Activated T-helper 2 cell treated with anti-CD3 and anti-CD28 coated beads, Interferon-gamma antibody, Interleukin-2, Interleukin-4, amounts not matched to agents 10 μg/mL and 5 μg/mL and 100 μg/mL, durations not matched to agents 14 hours and 24 hours and 36 hours (primary cell): ENCODE results near the gene ANKRD24. TPM values are rescaled to one million over a fixed set of nuclear protein-coding genes. Genes with fewer than 3 reads are reported as not detected.
"Not testable (repeated sequence)": the region's sequence is repeated elsewhere in the genome, so short reads cannot be mapped to it uniquely, and the experiment has no call there.

Source experiments
- DNase-seq: peaks from one replicate; pipeline ENCODE4 v3.0.0; 2021; ENCODE audit warnings: low spot score
- H3K27ac Mint-ChIP-seq: one replicate; pipeline ENCODE4 v1.8.0; 2021; ENCODE audit warnings: mixed read lengths
- H3K27me3 Mint-ChIP-seq: one replicate; pipeline ENCODE4 v1.8.0; 2021; ENCODE audit warnings: low read depth, mixed read lengths
- H3K36me3 Mint-ChIP-seq: one replicate; pipeline ENCODE4 v1.8.0; 2021; ENCODE audit warnings: low read depth, mixed read lengths
- H3K4me1 Mint-ChIP-seq: one replicate; pipeline ENCODE4 v1.8.0; 2021; ENCODE audit warnings: low read depth, mixed read lengths
- H3K4me3 Mint-ChIP-seq: one replicate; pipeline ENCODE4 v1.8.0; 2021; ENCODE audit warnings: low read depth, mild to moderate bottlenecking, moderate library complexity, mixed read lengths
- H3K9me3 Mint-ChIP-seq: one replicate; pipeline ENCODE4 v1.8.0; 2021; ENCODE audit warnings: mixed read lengths
- intact Hi-C: fragments of 100-400 bp; cut with micrococcal nuclease; formaldehyde crosslinking; loops from one replicate; pipeline ENCODE4 v1.15.1; 2023
- total RNA-seq: library from RNA; stranded (reverse); gene quantifications from 2 replicates; pipeline ENCODE4 v1.2.3, GENCODE V29; 2022

The ANKRD24 gene
- 0.30 and 0.50 TPM in 2 replicates for total RNA-seq

- DNase-seq, result peak; percentile 96
- peak within 1 kb of the TSS; percentile 99 for H3K4me3 Mint-ChIP-seq
- no peaks in the 10 kb centered on the region for H3K9me3 Mint-ChIP-seq
- peaks cover 14% of the 10 kb centered on the region for H3K4me1 Mint-ChIP-seq
- peak within 1 kb of the TSS; percentile 92 for H3K27ac Mint-ChIP-seq
- H3K27me3 Mint-ChIP-seq, result no peaks in the 10 kb centered on the region
- H3K36me3 Mint-ChIP-seq, result peaks cover 24% of the 10 kb centered on the region
- intact Hi-C loops, result loop anchor here (1.0 to 10.0 kb wide), 3 partner anchors 175 to 417 kb away; partner anchors contain the start of genes APBA3, EEF2, MRPL54 and PIAS4
Observed at GRCh38 chr19:4182084-4182810, at the start of gene ANKRD24, which contains the start of gene SIRT6. TSS of gene ANKRD24 (plus strand) at chr19:4182689. CDS start at chr19:4186426, 3,737 bp downstream. TSS of gene SIRT6 (minus strand) at chr19:4182563. CDS start at chr19:4182539, 24 bp downstream.

DNA sequence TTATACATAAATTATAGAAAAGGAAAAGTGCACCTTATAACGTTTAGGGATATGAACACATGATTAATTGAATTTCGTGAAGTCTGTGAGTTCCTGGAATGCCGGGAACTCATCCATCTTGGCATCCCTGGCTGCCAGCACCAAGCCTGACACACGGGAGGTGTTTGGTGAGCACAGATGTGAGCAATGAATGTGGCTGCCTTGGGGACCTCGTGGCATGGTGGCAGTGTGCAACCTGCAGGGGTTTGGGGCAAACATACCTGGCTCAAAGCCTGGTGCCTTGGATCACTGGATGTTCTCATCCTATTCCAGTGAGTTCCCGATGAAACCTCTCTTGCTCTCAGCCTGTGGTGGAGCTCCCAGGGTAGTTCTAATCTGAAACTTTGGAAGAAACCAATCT, 48.1 kb upstream of the ANKRD24 start:
- Mint-ChIP-seq H3K27ac (no peak overlapping the region), H3K4me3 (no peak overlapping the region), H3K4me1 (peaks cover 9% of the 10 kb centered on the region), H3K27me3 (peaks cover 8% of the 10 kb centered on the region), H3K36me3 (no peaks in the 10 kb centered on the region), H3K9me3 (no peaks in the 10 kb centered on the region)
- no peak for DNase-seq
- intact Hi-C loops, result no loop called here

DNA sequence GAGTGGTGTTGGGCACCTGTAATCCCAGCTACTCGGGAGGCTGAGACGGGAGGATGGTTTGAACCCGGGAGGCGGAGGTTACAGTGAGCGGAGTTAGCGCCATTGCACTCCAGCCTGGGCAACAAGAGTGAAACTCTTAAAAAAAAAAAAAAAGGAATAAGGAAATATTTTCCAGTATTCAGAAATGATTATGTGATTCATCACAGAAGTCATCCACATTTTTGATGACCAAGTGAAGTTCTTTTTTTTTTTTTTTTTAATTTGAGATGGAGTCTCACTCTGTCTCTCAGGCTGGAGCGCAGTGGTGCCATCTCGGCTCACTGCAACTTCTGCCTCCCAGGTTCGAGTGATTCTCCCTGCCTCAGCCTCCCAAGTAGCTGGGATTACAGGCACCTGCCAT, 47.1 kb upstream of the ANKRD24 start:
- DNase-seq, H3K4me3 Mint-ChIP-seq, H3K27me3 Mint-ChIP-seq, intact Hi-C loops, H3K36me3 Mint-ChIP-seq, H3K27ac Mint-ChIP-seq, H3K9me3 Mint-ChIP-seq: not testable (repeated sequence)
- H3K4me1 Mint-ChIP-seq, result peaks cover 14% of the 10 kb centered on the region

DNA sequence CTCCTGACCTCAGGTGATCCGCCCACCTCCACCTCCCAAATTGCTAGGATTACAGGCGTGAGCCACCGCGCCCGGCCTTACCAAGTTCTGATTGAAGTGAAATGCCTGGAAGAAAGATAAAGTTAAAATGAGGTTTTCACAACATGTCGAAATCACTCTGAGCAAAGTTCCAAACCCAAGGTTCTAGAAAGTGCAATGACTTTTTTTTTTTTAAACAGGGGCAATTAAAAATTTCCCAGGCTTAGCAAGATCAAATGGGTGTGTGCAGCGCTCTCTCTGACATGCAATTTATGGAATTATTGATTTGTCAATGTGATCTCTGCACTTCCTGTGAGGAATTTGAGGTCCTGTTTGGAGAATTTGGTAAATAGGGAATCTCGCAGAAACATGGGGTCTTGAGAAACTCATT, 45.8 kb upstream of the ANKRD24 start:
- DNase-seq, result no peak
- Mint-ChIP-seq H3K27ac (no peak overlapping the region), H3K4me1 (peaks cover 8% of the 10 kb centered on the region), H3K36me3 (no peaks in the 10 kb centered on the region), H3K27me3 (peaks cover 2% of the 10 kb centered on the region), H3K9me3 (no peaks in the 10 kb centered on the region), H3K4me3 (no peak overlapping the region)
- intact Hi-C loops, result no loop called here

DNA sequence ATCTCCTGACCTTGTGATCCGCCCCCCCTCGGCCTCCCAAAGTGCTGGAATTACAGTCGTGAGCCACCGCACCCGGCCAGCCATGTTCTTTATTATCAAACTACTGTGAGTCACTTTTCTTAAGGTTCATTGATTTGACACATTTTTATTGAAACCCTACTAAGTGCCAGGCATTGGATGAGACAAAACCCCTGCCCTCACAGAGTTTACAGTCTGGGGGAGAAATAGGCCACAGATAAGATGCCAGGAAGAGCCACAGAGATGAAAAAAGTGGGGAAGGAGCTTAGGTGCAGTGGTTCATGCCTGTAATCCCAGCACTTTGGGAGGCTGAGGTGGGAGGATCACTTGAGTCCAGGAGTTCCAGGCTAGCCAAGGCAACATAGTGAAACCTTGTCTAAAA, 44.0 kb upstream of the ANKRD24 start:
- Mint-ChIP-seq H3K9me3 (no peaks in the 10 kb centered on the region), H3K4me1 (peaks cover 8% of the 10 kb centered on the region), H3K27ac (no peak overlapping the region), H3K36me3 (no peaks in the 10 kb centered on the region), H3K4me3 (no peak overlapping the region), H3K27me3 (peaks cover 3% of the 10 kb centered on the region)
- intact Hi-C loops, result no loop called here
- no peak for DNase-seq

DNA sequence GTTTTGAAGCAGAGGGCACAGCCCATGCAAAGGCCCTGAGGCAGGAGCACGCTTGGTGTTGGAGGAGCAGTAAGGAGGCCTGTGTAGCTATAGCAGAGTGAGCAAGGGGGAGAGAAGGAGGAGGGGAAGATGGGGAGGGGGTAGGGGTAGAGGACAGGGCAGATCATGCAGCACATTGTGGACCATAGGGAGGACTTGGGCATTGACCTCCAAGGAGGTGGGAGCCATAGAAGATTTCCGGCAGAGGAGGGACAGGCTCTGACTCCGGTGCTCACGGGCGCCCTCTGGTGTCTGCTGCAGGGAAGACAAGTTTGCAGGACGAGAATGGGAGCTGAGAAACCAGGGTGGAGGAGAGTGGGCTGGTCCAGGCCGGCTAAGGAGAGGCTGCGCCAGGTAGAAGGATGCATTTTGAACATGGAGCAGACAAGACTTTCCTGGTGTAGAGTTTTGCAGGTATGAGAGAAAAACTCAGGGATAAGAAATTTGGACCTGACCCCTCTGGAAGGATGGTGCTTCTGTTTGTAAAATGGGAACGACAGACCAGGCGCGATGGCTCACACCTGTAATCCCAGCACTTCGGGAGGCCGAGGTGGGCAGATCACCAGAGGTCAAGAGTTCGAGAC, 42.8 kb upstream of the ANKRD24 start:
- Mint-ChIP-seq H3K27me3 (peaks cover 8% of the 10 kb centered on the region), H3K4me1 (peaks cover 8% of the 10 kb centered on the region), H3K27ac (no peak overlapping the region), H3K9me3 (no peaks in the 10 kb centered on the region), H3K4me3 (no peak overlapping the region), H3K36me3 (no peaks in the 10 kb centered on the region)
- DNase-seq, result peak; percentile 78
- intact Hi-C loops, result loop anchor here (1.0 kb wide), 1 partner anchor 65 kb away; no protein-coding TSS in a partner anchor

DNA sequence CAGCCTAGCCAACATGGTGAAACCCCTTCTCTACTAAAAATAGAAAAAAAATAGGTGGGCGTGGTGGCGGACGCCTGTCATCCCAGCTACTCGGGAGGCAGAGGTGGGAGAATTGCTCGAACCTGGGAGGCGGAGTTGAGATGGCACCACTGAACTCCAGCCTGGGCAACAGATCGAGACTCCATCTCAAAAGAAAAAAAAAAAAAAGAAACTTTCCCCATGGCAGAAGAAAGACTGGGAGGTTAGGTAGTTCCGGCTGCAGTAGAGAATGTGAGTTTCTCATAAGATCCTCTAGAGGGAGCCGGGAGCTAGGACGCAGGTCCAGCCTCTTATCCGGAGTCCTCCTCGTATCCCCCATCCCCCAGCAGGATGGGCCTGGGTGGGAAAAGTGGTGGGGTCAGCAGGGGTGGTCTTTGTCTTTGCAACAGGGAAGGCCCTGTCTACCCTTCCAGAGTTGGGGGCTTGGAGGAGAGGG, 42.2 kb upstream of the ANKRD24 start:
- H3K4me1 Mint-ChIP-seq, result peaks cover 8% of the 10 kb centered on the region
- no peak overlapping the region for H3K4me3 Mint-ChIP-seq
- no peak for DNase-seq
- H3K27me3 Mint-ChIP-seq, result peaks cover 8% of the 10 kb centered on the region
- no peaks in the 10 kb centered on the region for H3K36me3 Mint-ChIP-seq
- no peak overlapping the region for H3K27ac Mint-ChIP-seq
- intact Hi-C loops, result loop anchor here (1.0 kb wide), 1 partner anchor 64 kb away; no protein-coding TSS in a partner anchor
- no peaks in the 10 kb centered on the region for H3K9me3 Mint-ChIP-seq

DNA sequence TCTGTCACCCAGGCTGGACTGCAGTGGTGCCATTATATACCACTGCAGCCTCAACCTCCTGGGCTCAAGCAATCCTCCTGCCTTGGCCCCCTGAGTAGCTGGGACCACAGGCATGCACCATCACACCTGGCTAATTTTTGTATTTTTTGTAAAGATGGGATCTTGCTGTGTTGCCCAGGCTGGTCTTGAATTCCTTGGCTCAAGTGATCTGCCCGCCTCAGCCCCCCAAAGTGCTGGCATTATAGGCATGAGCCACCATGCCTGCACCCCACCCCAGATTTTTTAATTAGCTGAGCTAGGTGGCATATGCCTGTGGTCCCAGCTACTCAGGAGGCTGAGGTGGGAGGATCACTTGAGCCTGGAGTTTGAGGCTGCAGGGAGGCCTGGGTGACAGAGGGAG, 39.6 kb upstream of the ANKRD24 start:
- DNase-seq, intact Hi-C loops, H3K36me3 Mint-ChIP-seq, H3K27ac Mint-ChIP-seq, H3K27me3 Mint-ChIP-seq, H3K4me1 Mint-ChIP-seq, H3K4me3 Mint-ChIP-seq, H3K9me3 Mint-ChIP-seq: not testable (repeated sequence)

- DNase-seq, result no peak
- peaks cover 6% of the 10 kb centered on the region for H3K4me1 Mint-ChIP-seq
- no peaks in the 10 kb centered on the region for H3K36me3 Mint-ChIP-seq
- no peaks in the 10 kb centered on the region for H3K9me3 Mint-ChIP-seq
- H3K27ac Mint-ChIP-seq, result no peak overlapping the region
- H3K27me3 Mint-ChIP-seq, result peaks cover 8% of the 10 kb centered on the region
- intact Hi-C loops, result no loop called here
- H3K4me3 Mint-ChIP-seq, result no peak overlapping the region
Observed at GRCh38 chr19:4144666-4145249, 37.7 kb upstream of the ANKRD24 start.

DNA sequence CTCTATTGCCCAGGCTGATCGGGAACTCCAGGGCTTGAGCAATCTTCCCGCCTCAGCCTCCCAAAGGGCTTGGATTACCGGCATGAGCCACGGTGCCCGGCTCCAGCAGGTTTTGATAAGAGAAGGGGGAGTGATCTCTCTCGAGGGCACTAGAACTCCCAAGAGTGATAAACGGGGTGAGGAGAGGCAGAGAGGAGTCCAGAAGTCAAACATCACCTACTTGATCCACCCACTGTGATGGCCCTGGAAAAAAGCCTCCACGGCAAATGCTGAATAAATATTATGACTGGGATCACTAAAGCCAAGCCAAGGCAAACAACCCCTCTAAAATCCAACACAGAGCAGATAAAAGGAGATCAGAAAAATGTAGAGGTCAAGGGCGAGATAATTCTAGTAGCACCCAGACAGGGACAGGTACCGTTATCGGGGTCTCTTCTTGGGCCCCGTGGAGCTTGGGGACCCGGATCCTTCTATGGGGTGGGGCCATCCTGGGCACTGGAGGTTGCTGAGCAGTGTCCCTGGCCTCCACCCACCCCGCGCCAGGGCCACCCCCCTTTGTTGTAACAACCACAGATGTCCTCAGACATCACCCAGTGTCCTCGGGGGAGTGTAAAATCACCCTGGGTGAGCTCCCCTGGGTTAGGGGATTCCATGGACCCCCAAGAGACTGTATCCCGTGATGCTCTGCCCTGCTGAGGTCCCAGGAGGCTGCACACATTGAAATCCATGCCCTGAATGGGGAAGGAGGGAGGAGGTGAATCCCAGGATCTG, 32.8 kb upstream of the ANKRD24 start:
- H3K4me1 Mint-ChIP-seq, result peaks cover 12% of the 10 kb centered on the region
- intact Hi-C loops, result no loop called here
- no peak for DNase-seq

DNA sequence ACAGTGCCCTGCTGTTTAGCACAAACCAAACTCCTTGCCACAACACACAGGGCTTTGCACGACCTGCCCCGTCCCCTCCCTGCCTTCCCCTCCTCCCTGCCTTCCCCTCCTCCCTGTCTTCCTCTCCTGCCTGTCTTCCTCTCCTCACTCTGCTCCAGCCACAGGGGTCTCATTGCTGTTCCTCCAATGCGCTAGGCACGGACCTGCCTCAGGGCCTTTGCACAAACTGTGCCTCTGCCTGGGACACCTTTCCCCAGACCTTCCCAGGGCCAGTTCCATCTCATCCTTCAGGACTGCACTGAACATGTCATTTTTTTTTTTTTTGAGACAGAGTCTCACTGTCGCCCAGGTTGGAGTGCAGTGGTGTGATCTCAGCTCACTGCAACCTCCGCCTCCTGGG, 30.9 kb upstream of the ANKRD24 start:
- Mint-ChIP-seq H3K27me3 (no peaks in the 10 kb centered on the region), H3K27ac (no peak overlapping the region), H3K36me3 (no peaks in the 10 kb centered on the region), H3K4me3 (no peak overlapping the region), H3K4me1 (peaks cover 11% of the 10 kb centered on the region), H3K9me3 (no peaks in the 10 kb centered on the region)
- intact Hi-C loops, result no loop called here
- DNase-seq, result no peak

More for the DNA sequence above, 32.8 kb upstream of the ANKRD24 start:
- Mint-ChIP-seq H3K4me3 (no peak overlapping the region), H3K9me3 (no peaks in the 10 kb centered on the region), H3K27ac (no peak overlapping the region), H3K27me3 (peaks cover 2% of the 10 kb centered on the region), H3K36me3 (no peaks in the 10 kb centered on the region)

- DNase-seq, result no peak
- Mint-ChIP-seq H3K36me3 (no peaks in the 10 kb centered on the region), H3K27ac (no peak overlapping the region), H3K4me1 (peaks cover 11% of the 10 kb centered on the region), H3K9me3 (no peaks in the 10 kb centered on the region), H3K4me3 (no peak overlapping the region), H3K27me3 (no peaks in the 10 kb centered on the region)
- intact Hi-C loops, result no loop called here
Observed at GRCh38 chr19:4152241-4152998, 30.1 kb upstream of the ANKRD24 start.
